ENCODE results near the gene CYP27A1.

The CYP27A1 gene

DNA sequence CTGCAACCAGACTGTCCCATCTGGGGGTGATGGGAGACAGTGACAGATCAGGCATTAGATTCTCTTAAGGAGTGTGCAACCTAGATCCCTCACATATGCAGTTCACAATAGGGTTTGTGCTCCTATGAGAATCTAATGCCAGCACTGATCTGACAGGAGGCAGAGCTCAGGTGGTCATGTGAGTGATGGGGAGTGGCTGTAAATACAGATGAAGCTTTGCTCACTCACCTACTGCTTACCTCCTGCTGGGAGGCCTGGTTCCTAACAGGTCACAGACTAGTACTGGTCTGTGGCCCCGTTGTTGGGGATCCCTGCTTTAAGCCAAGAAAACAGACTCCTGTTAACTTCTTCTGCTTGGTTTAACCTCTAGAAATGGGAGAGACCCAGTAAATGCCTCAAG lies 3.2 kb downstream of the CYP27A1 start:
- Mint-ChIP-seq H3K9me3 (no peaks in the 10 kb centered on the region), H3K4me3 (peak overlapping the region in 1 of 3 experiments; percentile 26), H3K27ac (peak overlapping the region in 1 of 3 experiments; percentile 58), H3K27me3 (ENCODE audit: low read depth) (peaks cover 12% of the 10 kb centered on the region), H3K4me1 (peaks cover 32% of the 10 kb centered on the region), H3K36me3 (ENCODE audit: low read depth) (peaks cover 7% of the 10 kb centered on the region)
- TF ChIP-seq, protein P1, sequence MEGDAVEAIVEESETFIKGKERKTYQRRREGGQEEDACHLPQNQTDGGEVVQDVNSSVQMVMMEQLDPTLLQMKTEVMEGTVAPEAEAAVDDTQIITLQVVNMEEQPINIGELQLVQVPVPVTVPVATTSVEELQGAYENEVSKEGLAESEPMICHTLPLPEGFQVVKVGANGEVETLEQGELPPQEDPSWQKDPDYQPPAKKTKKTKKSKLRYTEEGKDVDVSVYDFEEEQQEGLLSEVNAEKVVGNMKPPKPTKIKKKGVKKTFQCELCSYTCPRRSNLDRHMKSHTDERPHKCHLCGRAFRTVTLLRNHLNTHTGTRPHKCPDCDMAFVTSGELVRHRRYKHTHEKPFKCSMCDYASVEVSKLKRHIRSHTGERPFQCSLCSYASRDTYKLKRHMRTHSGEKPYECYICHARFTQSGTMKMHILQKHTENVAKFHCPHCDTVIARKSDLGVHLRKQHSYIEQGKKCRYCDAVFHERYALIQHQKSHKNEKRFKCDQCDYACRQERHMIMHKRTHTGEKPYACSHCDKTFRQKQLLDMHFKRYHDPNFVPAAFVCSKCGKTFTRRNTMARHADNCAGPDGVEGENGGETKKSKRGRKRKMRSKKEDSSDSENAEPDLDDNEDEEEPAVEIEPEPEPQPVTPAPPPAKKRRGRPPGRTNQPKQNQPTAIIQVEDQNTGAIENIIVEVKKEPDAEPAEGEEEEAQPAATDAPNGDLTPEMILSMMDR (IDR thresholded peaks at IDR 0.05; ENCODE audit: unreplicated experiment in 3 of 3): no peak

DNA sequence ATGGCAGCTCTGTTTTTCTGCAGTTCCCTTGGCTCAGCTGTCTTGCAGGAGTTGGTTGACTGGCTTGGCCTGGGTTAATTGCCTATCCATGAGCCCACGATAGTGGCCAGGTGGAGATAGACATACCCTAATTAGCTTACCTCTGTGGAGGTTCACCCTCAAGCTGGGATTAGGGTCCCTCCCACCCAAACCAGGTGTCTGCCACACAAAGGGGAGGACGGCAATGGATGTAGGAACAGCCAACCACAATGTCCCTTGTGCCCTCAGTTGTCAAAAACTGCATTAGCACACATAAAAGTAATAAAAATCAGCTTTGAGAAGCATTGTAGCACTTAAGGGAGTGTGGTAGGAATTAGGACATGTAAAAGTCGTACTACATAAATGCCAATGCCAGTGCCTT lies 4.2 kb downstream of the CYP27A1 start:
- Mint-ChIP-seq H3K9me3 (no peaks in the 10 kb centered on the region), H3K4me3 (no peak overlapping the region), H3K27me3 (ENCODE audit: low read depth) (peaks cover 6% of the 10 kb centered on the region), H3K4me1 (peaks cover 25% of the 10 kb centered on the region), H3K27ac (no peak overlapping the region), H3K36me3 (ENCODE audit: low read depth) (peaks cover 7% of the 10 kb centered on the region)
- TF ChIP-seq, protein P1 (IDR thresholded peaks at IDR 0.05; ENCODE audit: unreplicated experiment in 3 of 3): no peak

DNA sequence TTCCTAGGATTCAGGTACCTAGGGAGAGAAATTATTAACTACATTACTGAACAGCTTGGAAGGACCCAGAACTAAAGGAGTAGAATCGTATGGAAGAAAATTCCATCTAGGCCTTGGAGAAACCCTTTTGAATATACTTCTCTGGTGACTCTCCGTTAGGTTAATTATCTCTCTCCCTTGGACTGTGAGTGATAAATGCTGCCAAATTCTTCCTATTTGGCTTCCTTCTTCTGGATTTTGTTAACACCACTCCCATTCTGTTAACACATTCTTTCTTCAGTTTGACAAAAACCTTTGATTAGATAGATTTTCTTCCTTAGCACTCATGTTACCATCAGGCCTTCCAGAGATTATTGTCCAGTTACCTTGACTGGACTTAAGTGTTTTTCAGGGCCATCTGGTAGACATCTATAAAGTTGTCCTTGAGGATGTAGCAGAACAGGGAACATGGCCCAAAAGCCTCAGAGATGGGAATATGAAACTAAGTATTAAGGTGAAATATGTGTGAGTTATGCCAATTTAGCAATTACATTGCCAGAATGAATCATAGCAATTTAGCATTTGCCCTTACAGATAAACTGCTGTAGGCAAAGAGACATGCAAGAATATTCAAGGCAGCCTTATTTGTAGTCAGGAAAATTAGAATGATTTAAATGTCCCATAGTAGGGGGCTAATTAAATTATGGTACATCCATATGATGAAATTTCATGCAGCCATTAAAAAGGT lies 6.7 kb downstream of the CYP27A1 start:
- H3K4me1 Mint-ChIP-seq: peaks cover 7% of the 10 kb centered on the region
- H3K27ac Mint-ChIP-seq: no peak overlapping the region
- TF ChIP-seq, protein P1 (IDR thresholded peaks at IDR 0.05; ENCODE audit: unreplicated experiment in 3 of 3): no peak
- H3K9me3 Mint-ChIP-seq: no peaks in the 10 kb centered on the region
- H3K36me3 Mint-ChIP-seq (ENCODE audit: low read depth): peaks cover 7% of the 10 kb centered on the region
- no peak overlapping the region for H3K4me3 Mint-ChIP-seq
- H3K27me3 Mint-ChIP-seq (ENCODE audit: low read depth): no peaks in the 10 kb centered on the region

DNA sequence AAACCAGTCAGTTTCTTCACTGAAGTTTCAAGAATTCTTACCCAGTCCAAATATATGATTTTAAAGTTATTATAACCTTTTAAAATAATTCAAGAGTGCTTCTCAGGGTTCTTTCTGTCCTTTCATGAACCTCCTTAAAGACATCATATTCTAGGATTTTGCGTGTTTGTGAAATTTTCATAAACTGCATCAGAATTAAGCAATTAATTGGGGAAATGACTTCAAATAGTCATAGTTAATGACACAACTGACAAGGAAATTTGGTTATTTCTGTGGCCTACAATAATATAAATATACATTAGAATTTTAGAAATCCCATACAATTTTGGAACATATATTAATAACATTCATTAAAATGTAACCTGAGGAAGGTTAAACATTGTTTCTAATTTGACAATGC lies 10.5 kb downstream of the CYP27A1 start:
- no peak overlapping the region for H3K27ac Mint-ChIP-seq
- no peaks in the 10 kb centered on the region for H3K27me3 Mint-ChIP-seq (ENCODE audit: low read depth)
- no peaks in the 10 kb centered on the region for H3K4me1 Mint-ChIP-seq
- no peaks in the 10 kb centered on the region for H3K9me3 Mint-ChIP-seq
- no peak overlapping the region for H3K4me3 Mint-ChIP-seq
- H3K36me3 Mint-ChIP-seq (ENCODE audit: low read depth): peaks cover 7% of the 10 kb centered on the region
- TF ChIP-seq, protein P1 (IDR thresholded peaks at IDR 0.05; ENCODE audit: unreplicated experiment in 3 of 3): no peak

DNA sequence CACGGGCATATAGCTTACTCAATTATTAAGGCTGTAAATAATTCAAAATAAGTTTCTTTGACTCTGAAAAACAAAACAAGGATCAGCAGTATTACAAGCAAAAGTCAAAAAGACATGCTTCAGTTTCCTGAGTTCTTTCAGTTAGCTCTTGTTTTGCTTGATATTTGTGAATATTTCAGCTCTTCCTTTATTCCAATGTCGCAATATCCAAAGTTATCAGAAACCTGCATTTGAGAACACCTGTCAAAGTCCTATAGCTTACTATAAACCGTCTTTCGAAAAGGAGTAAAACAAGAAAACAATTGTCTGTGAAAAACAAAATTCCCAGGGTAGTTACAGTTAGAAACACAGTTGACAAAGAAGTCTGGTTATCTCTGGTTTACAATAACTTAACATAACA lies 14.7 kb downstream of the CYP27A1 start:
- H3K4me3 Mint-ChIP-seq: no peak overlapping the region
- TF ChIP-seq, protein P1 (IDR thresholded peaks at IDR 0.05; ENCODE audit: unreplicated experiment in 3 of 3): no peak
- no peaks in the 10 kb centered on the region for H3K27me3 Mint-ChIP-seq (ENCODE audit: low read depth)

More for the DNA sequence above, 14.7 kb downstream of the CYP27A1 start:
- Mint-ChIP-seq H3K9me3 (no peaks in the 10 kb centered on the region), H3K27ac (no peak overlapping the region), H3K36me3 (ENCODE audit: low read depth) (no peaks in the 10 kb centered on the region), H3K4me1 (peaks cover 8% of the 10 kb centered on the region)
